CD14-positive monocyte (primary cell): Measurements from ENCODE around the gene RAB11FIP2. TPM values are rescaled to one million over a fixed set of nuclear protein-coding genes. Genes with fewer than 3 reads are reported as not detected.

ENCODE experiments used
- DNase-seq, 3 donors: peaks; one replicate each; pipeline ENCODE4 v3.0.0-alpha.2; 2011 to 2022
- H2AFZ ChIP-seq: 2 replicates; pipeline ENCODE4 v1.6.0; 2012; ENCODE audit warnings: mild to moderate bottlenecking, low read depth, low read length, inconsistent platforms; ENCODE audit not compliant: insufficient read depth, poor library complexity, severe bottlenecking
- H3K27ac ChIP-seq, 2 donors: 1 replicate in 1 of 2; 2 replicates in 1 of 2; pipeline ENCODE4 v1.5.1; 2012 to 2013; ENCODE audit warnings: low read length in 2 of 2, control low read depth in 1 of 2, inconsistent platforms in 1 of 2, low read depth in 1 of 2, mild to moderate bottlenecking in 1 of 2
- H3K27me3 ChIP-seq, 2 donors: one replicate each; pipeline versions ENCODE4 v1.6.0 to v1.6.1; 2011 to 2013; ENCODE audit warnings: low read length in 2 of 2; ENCODE audit not compliant: control insufficient read depth in 2 of 2, insufficient read depth in 2 of 2
- H3K36me3 ChIP-seq, 2 donors: replicated peaks in 1 of 2; 1 replicate in 1 of 2; 2 replicates in 1 of 2; pipeline versions ENCODE4 v1.5.1 to v1.6.1; 2012 to 2013; ENCODE audit warnings: low read length in 2 of 2, control low read depth in 1 of 2, inconsistent platforms in 1 of 2, mild to moderate bottlenecking in 1 of 2; ENCODE audit not compliant: insufficient read depth in 2 of 2, control insufficient read depth in 1 of 2
- H3K4me1 ChIP-seq, 2 donors: 1 replicate in 1 of 2; 2 replicates in 1 of 2; pipeline versions ENCODE4 v1.5.1 to v1.6.1; 2012 to 2013; ENCODE audit warnings: low read length in 2 of 2, control low read depth in 1 of 2, inconsistent platforms in 1 of 2, mild to moderate bottlenecking in 1 of 2, moderate library complexity in 1 of 2; ENCODE audit not compliant: insufficient read depth in 2 of 2, control insufficient read depth in 1 of 2
- H3K4me2 ChIP-seq: replicated peaks from 2 replicates; pipeline ENCODE3; 2012; ENCODE audit warnings: low read length, moderate library complexity, mild to moderate bottlenecking; ENCODE audit not compliant: poor library complexity, severe bottlenecking; ENCODE audit errors: extremely low read depth
- H3K4me3 ChIP-seq, 3 experiments: fragments of 200-600 bp in 1 of 3; sonication (generic) in 1 of 3; replicated peaks in 1 of 3; 1 replicate in 2 of 3; 2 replicates in 1 of 3; pipeline ENCODE4 v1.5.1; 2011 to 2013; ENCODE audit warnings: low read length in 3 of 3, mild to moderate bottlenecking in 3 of 3, control low read depth in 2 of 3, low read depth in 2 of 3, inconsistent platforms in 1 of 3, moderate library complexity in 1 of 3
- H3K79me2 ChIP-seq: 2 replicates; pipeline ENCODE4 v1.6.0; 2012; ENCODE audit warnings: mild to moderate bottlenecking, control low read depth, inconsistent platforms, low read length, moderate library complexity; ENCODE audit not compliant: insufficient read depth
- H3K9ac ChIP-seq: 2 replicates; pipeline ENCODE4 v1.6.0; 2017; ENCODE audit warnings: low read length, mild to moderate bottlenecking; ENCODE audit not compliant: insufficient read depth, poor library complexity, severe bottlenecking
- H3K9me3 ChIP-seq, 2 donors: replicated peaks in 1 of 2; 1 replicate in 1 of 2; 2 replicates in 1 of 2; pipeline versions ENCODE4 v1.5.1 to v1.6.1; 2012 to 2013; ENCODE audit warnings: low read length in 2 of 2, control low read depth in 1 of 2; ENCODE audit not compliant: control insufficient read depth in 1 of 2, insufficient read depth in 1 of 2
- H4K20me1 ChIP-seq: 2 replicates; pipeline ENCODE4 v1.6.0; 2012; ENCODE audit warnings: mild to moderate bottlenecking, low read length, control low read depth, moderate library complexity; ENCODE audit not compliant: insufficient read depth
- H3K27ac Mint-ChIP-seq, 7 donors: one replicate each; pipeline ENCODE4 v1.8.0; 2020; ENCODE audit warnings: mild to moderate bottlenecking in 7 of 7, mixed read lengths in 7 of 7, moderate library complexity in 6 of 7, inconsistent platforms in 2 of 7
- H3K27me3 Mint-ChIP-seq, 3 donors: one replicate each; pipeline ENCODE4 v1.8.0; 2021 to 2022; ENCODE audit warnings: low read depth in 3 of 3, mild to moderate bottlenecking in 3 of 3, mixed read lengths in 3 of 3, moderate library complexity in 3 of 3, inconsistent platforms in 1 of 3
- H3K36me3 Mint-ChIP-seq, 2 donors: one replicate each; pipeline ENCODE4 v1.8.0; 2020; ENCODE audit warnings: mixed read lengths in 2 of 2, inconsistent platforms in 1 of 2, mild to moderate bottlenecking in 1 of 2
- H3K4me1 Mint-ChIP-seq: one replicate; pipeline ENCODE4 v1.8.0; 2020; ENCODE audit warnings: mild to moderate bottlenecking, mixed read lengths
- H3K4me3 Mint-ChIP-seq, 2 donors: one replicate each; pipeline ENCODE4 v1.8.0; 2020; ENCODE audit warnings: mild to moderate bottlenecking in 2 of 2, mixed read lengths in 2 of 2, moderate library complexity in 1 of 2
- H3K9me3 Mint-ChIP-seq, 7 donors: one replicate each; pipeline ENCODE4 v1.8.0; 2020 to 2022; ENCODE audit warnings: mixed read lengths in 7 of 7, mild to moderate bottlenecking in 6 of 7, moderate library complexity in 6 of 7, inconsistent platforms in 2 of 7
- WGBS: methylation state at CpG from one replicate; pipeline ENCODE4 v1.1.5; 2013; ENCODE audit warnings: missing lambda C conversion rate; ENCODE audit not compliant: insufficient coverage; 5-methylcytosine and 5-hydroxymethylcytosine counted together
- intact Hi-C, 2 donors: fragments of 100-400 bp; cut with micrococcal nuclease; formaldehyde crosslinking; loops; one replicate each; pipeline versions ENCODE4 v1.15.0 to v1.15.1; 2023
- polyA plus RNA-seq, 3 donors: library from polyadenylated mRNA; depleted of rRNA in 1 of 3; unstranded in 2 of 3; stranded (reverse) in 1 of 3; fragments of 300-500 nt in 2 of 3; fragments of >200 nt in 1 of 3; fragmentation: Illumina TruSeq in 2 of 3; gene quantifications; 1 replicate in 2 of 3; 2 replicates in 1 of 3; pipeline ENCODE4 v1.2.3, GENCODE V29; 2012 to 2021
- TF ChIP-seq, protein P1 (sequence below): fragments of 200-600 bp; IDR thresholded peaks from one replicate; pipeline ENCODE4 v1.8.0; 2022; ENCODE audit warnings: antibody characterized with exemption, mild to moderate bottlenecking

The RAB11FIP2 gene
- polyA plus RNA-seq, 3 donors: 3.5 to 6.7 (median 5.4) TPM

- Mint-ChIP-seq H3K9me3 (peaks cover 0 to 3% (median 0%) of the 10 kb centered on the region in 7 donors), H3K4me3 (no peak overlapping the region), H3K27ac (no peak overlapping the region), H3K36me3 (no peaks in the 10 kb centered on the region), H3K4me1 (no peaks in the 10 kb centered on the region), H3K27me3 (peaks cover 2 to 6% (median 5%) of the 10 kb centered on the region in 3 donors)
- DNase-seq: no peak
- Histone ChIP-seq H3K36me3 (no peaks in the 10 kb centered on the region), H3K9ac (no peak overlapping the region), H3K27ac (no peak overlapping the region), H3K9me3 (no peaks in the 10 kb centered on the region), H2AFZ (no peak overlapping the region), H3K4me1 (no peaks in the 10 kb centered on the region), H3K4me3 (no peak overlapping the region), H3K4me2 (no peak overlapping the region), H3K79me2 (no peaks in the 10 kb centered on the region), H3K27me3 (peaks cover 2 to 6% of the 10 kb centered on the region in 2 donors), H4K20me1 (no peaks in the 10 kb centered on the region)
- TF ChIP-seq, protein P1, sequence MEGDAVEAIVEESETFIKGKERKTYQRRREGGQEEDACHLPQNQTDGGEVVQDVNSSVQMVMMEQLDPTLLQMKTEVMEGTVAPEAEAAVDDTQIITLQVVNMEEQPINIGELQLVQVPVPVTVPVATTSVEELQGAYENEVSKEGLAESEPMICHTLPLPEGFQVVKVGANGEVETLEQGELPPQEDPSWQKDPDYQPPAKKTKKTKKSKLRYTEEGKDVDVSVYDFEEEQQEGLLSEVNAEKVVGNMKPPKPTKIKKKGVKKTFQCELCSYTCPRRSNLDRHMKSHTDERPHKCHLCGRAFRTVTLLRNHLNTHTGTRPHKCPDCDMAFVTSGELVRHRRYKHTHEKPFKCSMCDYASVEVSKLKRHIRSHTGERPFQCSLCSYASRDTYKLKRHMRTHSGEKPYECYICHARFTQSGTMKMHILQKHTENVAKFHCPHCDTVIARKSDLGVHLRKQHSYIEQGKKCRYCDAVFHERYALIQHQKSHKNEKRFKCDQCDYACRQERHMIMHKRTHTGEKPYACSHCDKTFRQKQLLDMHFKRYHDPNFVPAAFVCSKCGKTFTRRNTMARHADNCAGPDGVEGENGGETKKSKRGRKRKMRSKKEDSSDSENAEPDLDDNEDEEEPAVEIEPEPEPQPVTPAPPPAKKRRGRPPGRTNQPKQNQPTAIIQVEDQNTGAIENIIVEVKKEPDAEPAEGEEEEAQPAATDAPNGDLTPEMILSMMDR: no peak
- intact Hi-C loops: no loop called here
- 92% methylated on average over 2 of the region's 2 CpGs for WGBS
Observed at GRCh38 chr10:117970962-117971361, 75.8 kb downstream of the RAB11FIP2 start.

GRCh38 chr10:117969592-117969991 lies 77.1 kb downstream of the RAB11FIP2 start:
- no peak for DNase-seq
- intact Hi-C loops: no loop called here
- Mint-ChIP-seq H3K36me3 (no peaks in the 10 kb centered on the region), H3K4me1 (no peaks in the 10 kb centered on the region), H3K27me3 (peaks cover 2 to 6% (median 5%) of the 10 kb centered on the region in 3 donors), H3K9me3 (peaks cover 0 to 3% (median 0%) of the 10 kb centered on the region in 7 donors), H3K4me3 (no peak overlapping the region), H3K27ac (peak overlapping the region in 1 of 7 donors; percentile 80)
- H3K4me2 ChIP-seq: no peak overlapping the region
- TF ChIP-seq, protein P1: no peak
- no peaks in the 10 kb centered on the region for H3K36me3 ChIP-seq
- no peak overlapping the region for H2AFZ ChIP-seq
- H3K27ac ChIP-seq: no peak overlapping the region
- no peak overlapping the region for H3K9ac ChIP-seq
- WGBS: no CpG with 5 or more reads among the region's 1 CpG
- H3K9me3 ChIP-seq: no peaks in the 10 kb centered on the region
- H3K27me3 ChIP-seq: peaks cover 2 to 6% of the 10 kb centered on the region in 2 donors
- H3K4me3 ChIP-seq: no peak overlapping the region
- H3K79me2 ChIP-seq: no peaks in the 10 kb centered on the region
- no peaks in the 10 kb centered on the region for H4K20me1 ChIP-seq
- no peaks in the 10 kb centered on the region for H3K4me1 ChIP-seq
